Gastroesophageal sphincter (tissue), 4 donors: ENCODE measurements around the gene LRP1B. TPM values are rescaled to one million over a fixed set of nuclear protein-coding genes. Genes with fewer than 3 reads are reported as not detected.

Experiments
- ATAC-seq: fragments of 150-250 bp; one replicate; pipeline ENCODE4 v1.9.1; 2016; ENCODE audit warnings: mild to moderate bottlenecking, moderate library complexity
- H3K27ac ChIP-seq, 4 donors: fragments of 200-600 bp; sonication (generic) in 3 of 4; 1 replicate in 3 of 4; 2 replicates in 1 of 4; pipeline ENCODE4 v1.5.1; 2016 to 2019
- H3K27me3 ChIP-seq: fragments of 200-600 bp; sonication (generic); one replicate; pipeline ENCODE4 v1.5.1; 2019
- H3K36me3 ChIP-seq, 2 donors: fragments of 200-600 bp; sonication (generic); one replicate each; pipeline ENCODE4 v1.5.1; 2019; ENCODE audit warnings: control low read depth in 1 of 2
- H3K4me1 ChIP-seq, 3 donors: fragments of 200-600 bp; sonication (generic); 1 replicate in 2 of 3; 2 replicates in 1 of 3; pipeline ENCODE4 v1.5.1; 2016 to 2019; ENCODE audit warnings: control low read depth in 2 of 3
- H3K4me3 ChIP-seq, 2 donors: fragments of 200-600 bp; sonication (generic); one replicate each; pipeline ENCODE4 v1.5.1; 2019; ENCODE audit warnings: mild to moderate bottlenecking in 1 of 2, moderate library complexity in 1 of 2
- H3K9me3 ChIP-seq, 3 donors: fragments of 200-600 bp; sonication (generic); one replicate each; pipeline ENCODE4 v1.5.1; 2017 to 2019; ENCODE audit warnings: control low read depth in 2 of 3
- CTCF ChIP-seq, 4 experiments: fragments of 200-600 bp in 2 of 4; fragments of 450-650 bp in 2 of 4; sonication (generic) in 1 of 4; IDR thresholded peaks; one replicate each; pipeline ENCODE4 v1.5.1; 2017 to 2019; ENCODE audit warnings: antibody characterized with exemption in 4 of 4, mild to moderate bottlenecking in 2 of 4, moderate library complexity in 2 of 4
- EP300 ChIP-seq: sonication (generic); formaldehyde crosslinking; IDR thresholded peaks from one replicate; pipeline ENCODE4 v1.6.1; 2017; ENCODE audit warnings: antibody characterized with exemption, mild to moderate bottlenecking
- POLR2A ChIP-seq, 2 donors: fragments of 450-650 bp; IDR thresholded peaks; one replicate each; pipeline ENCODE4 v1.6.1; 2017; ENCODE audit warnings: antibody characterized with exemption in 2 of 2, mild to moderate bottlenecking in 2 of 2, moderate library complexity in 1 of 2
- POLR2AphosphoS5 ChIP-seq: sonication (generic); formaldehyde crosslinking; IDR thresholded peaks from one replicate; pipeline ENCODE4 v1.6.1; 2017; ENCODE audit warnings: antibody characterized with exemption
- WGBS, 2 donors: methylation state at CpG; one replicate each; pipeline ENCODE4 v1.1.5; 2018; ENCODE audit warnings: low coverage in 1 of 2; 5-methylcytosine and 5-hydroxymethylcytosine counted together
- total RNA-seq, 4 donors: library from RNA; depleted of rRNA; stranded (reverse); fragments of >200 nt; gene quantifications; one replicate each; pipeline ENCODE4 v1.1.0, GENCODE V29; 2016

Gene LRP1B
- total RNA-seq, 4 donors from 2014 or later: 0.27 to 20.7 (median 3.2) TPM

GRCh38 chr2:141260911-141261310 lies 869.9 kb downstream of the LRP1B start:
- Histone ChIP-seq H3K27me3 (no peaks in the 10 kb centered on the region), H3K4me1 (no peaks in the 10 kb centered on the region), H3K4me3 (no peak overlapping the region), H3K36me3 (no peaks in the 10 kb centered on the region), H3K27ac (no peak overlapping the region), H3K9me3 (no peaks in the 10 kb centered on the region)
- no peak for ATAC-seq
- 50% methylated on average over 1 of the region's 1 CpG for WGBS, 2 donors
- TF ChIP-seq CTCF (IDR thresholded peaks at IDR 0.05) (no peak), POLR2A (IDR thresholded peaks at IDR 0.05) (no peak), POLR2AphosphoS5 (no peak), EP300 (no peak)

GRCh38 chr2:141259683-141260082 lies 871.1 kb downstream of the LRP1B start:
- Histone ChIP-seq H3K9me3 (no peaks in the 10 kb centered on the region), H3K4me1 (no peaks in the 10 kb centered on the region), H3K36me3 (no peaks in the 10 kb centered on the region), H3K27ac (no peak overlapping the region), H3K4me3 (no peak overlapping the region), H3K27me3 (no peaks in the 10 kb centered on the region)
- no peak for ATAC-seq
- TF ChIP-seq POLR2A (IDR thresholded peaks at IDR 0.05): no peak
- no peak for TF ChIP-seq EP300
- no peak for TF ChIP-seq POLR2AphosphoS5
- TF ChIP-seq CTCF (IDR thresholded peaks at IDR 0.05): no peak
- 86 to 87% methylated on average over 3 of the region's 3 CpGs for WGBS, 2 donors

GRCh38 chr2:141242008-141242407 lies 888.8 kb downstream of the LRP1B start:
- H3K9me3 ChIP-seq: no peaks in the 10 kb centered on the region
- 88 to 100% methylated on average over 1 of the region's 1 CpG for WGBS, 2 donors
- H3K27me3 ChIP-seq: no peaks in the 10 kb centered on the region
- ATAC-seq: no peak
- no peaks in the 10 kb centered on the region for H3K36me3 ChIP-seq
- no peak overlapping the region for H3K4me3 ChIP-seq
- no peak for TF ChIP-seq EP300
- no peak for TF ChIP-seq CTCF (IDR thresholded peaks at IDR 0.05)
- no peak for TF ChIP-seq POLR2AphosphoS5
- TF ChIP-seq POLR2A (IDR thresholded peaks at IDR 0.05): no peak
- no peak overlapping the region for H3K27ac ChIP-seq
- H3K4me1 ChIP-seq: no peaks in the 10 kb centered on the region

GRCh38 chr2:141226560-141226959 lies 904.3 kb downstream of the LRP1B start:
- Histone ChIP-seq H3K36me3 (no peaks in the 10 kb centered on the region), H3K4me1 (no peaks in the 10 kb centered on the region), H3K9me3 (peaks cover 0 to 4% (median 0%) of the 10 kb centered on the region in 3 donors), H3K27me3 (no peaks in the 10 kb centered on the region), H3K27ac (no peak overlapping the region), H3K4me3 (no peak overlapping the region)
- no peak for TF ChIP-seq POLR2A (IDR thresholded peaks at IDR 0.05)
- TF ChIP-seq CTCF (IDR thresholded peaks at IDR 0.05): no peak
- no peak for TF ChIP-seq EP300
- ATAC-seq: no peak
- 69 to 75% methylated on average over 1 of the region's 1 CpG for WGBS, 2 donors

GRCh38 chr2:141207036-141207385 lies 923.8 kb downstream of the LRP1B start:
- H3K27ac ChIP-seq: no peak overlapping the region

More at GRCh38 chr2:141207036-141207385, 923.8 kb downstream of the LRP1B start:
- WGBS, 2 donors: 80 to 88% methylated on average over 2 of the region's 2 CpGs
- Histone ChIP-seq H3K4me1 (no peaks in the 10 kb centered on the region), H3K36me3 (no peaks in the 10 kb centered on the region), H3K27me3 (no peaks in the 10 kb centered on the region), H3K9me3 (no peaks in the 10 kb centered on the region), H3K4me3 (no peak overlapping the region)
- TF ChIP-seq POLR2AphosphoS5: no peak
- no peak for TF ChIP-seq POLR2A (IDR thresholded peaks at IDR 0.05)
- no peak for TF ChIP-seq EP300
- TF ChIP-seq CTCF (IDR thresholded peaks at IDR 0.05): no peak
- ATAC-seq: no peak
